Activated effector memory CD4-positive, alpha-beta T cell treated with Interleukin-2 at 50 U/mL for 16 hours (primary cell): ENCODE results near the gene EMID1.

Experiments used
- DNase-seq: peaks from one replicate; pipeline ENCODE4 v3.0.0-alpha.2; 2020

The EMID1 gene

DNA sequence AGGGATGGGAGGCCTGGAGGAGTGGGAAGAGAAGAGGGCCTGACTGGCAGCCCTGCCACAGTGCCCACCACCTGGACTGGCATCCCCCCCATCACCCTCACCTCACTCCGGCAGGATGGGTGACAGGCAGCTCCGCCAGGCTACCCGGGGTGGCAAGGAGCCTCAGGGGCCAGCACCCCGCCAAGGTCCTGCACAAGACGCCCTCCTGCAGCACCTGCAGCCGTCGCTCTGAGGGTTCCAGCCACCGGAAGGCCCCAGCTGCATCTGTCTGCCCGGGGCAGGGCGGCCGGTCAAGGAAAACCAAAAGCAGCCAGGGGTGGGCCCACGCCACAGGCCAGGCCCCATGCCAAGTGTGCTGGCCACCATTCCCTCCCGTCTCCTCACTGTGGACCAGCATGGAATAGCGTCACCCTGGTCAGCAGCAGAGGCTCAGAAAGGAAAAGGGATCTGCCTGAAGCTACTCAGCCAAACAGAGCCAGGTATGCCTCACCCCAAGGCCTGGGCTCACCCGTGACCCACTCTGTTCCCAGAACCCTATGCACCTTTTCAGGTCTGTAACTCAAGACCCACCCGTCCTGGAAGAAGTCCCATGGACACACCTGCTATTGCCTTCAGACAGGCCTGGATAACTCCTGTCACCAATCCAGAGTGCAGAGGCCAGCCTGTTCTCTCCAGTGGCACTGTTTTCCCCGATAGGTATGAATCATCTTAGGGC, 55.1 kb downstream of the EMID1 start:
- no peak for DNase-seq

DNA sequence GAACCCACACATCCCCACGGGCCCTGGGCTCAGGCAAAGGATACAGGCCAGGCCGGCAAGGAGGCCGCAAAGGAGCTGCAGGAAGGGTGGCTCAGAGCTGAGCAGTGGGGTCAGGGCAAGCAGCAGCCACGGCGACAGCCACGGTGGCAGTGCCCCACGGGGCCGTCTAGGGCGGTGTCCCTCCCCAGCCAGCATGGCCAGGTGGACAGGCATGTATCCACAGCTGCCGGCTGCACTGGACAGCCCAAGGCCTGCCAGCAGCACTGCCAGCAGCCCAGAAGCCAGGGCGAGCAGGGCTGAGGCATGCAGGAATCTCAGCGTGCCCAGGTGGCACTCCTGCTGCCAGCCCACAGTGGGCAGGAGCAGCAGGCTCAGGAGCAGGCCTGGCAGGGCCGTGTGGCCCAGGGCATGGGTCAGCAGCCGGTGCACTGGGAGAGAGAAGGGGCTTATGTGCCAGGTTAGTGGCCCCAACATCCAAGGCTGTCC, 58.1 kb downstream of the EMID1 start:
- no peak for DNase-seq

- DNase-seq, result no peak
Measured at GRCh38 chr22:29265305-29265704, 59.6 kb downstream of the EMID1 start.

DNA sequence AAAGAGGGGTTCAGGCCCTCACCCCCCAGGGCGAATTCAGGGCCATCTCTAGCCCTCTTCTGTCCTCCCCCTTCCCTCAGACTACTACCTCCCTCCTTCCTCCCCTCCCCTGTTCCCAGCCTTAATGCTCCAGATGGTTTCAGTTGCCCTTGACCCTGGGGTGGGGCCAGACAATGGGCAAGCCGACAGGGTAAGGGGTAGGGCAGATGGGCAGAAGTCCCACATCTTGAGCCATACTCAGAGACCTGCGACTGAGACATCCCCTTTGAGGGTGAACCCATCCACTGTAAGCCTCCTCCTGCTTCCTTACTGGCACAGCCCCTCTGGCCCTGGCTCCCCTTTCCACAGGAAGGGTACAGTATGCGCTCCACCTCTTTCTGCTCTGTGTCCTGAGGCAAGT, 60.2 kb downstream of the EMID1 start:
- no peak for DNase-seq

- DNase-seq, result no peak
Measured at GRCh38 chr22:29266564-29267461, 61.1 kb downstream of the EMID1 start.

GRCh38 chr22:29267462-29267857, 61.8 kb downstream of the EMID1 start:
- DNase-seq, result no peak

- peak; percentile 95 for DNase-seq
Measured at GRCh38 chr22:29267858-29268510, 62.3 kb downstream of the EMID1 start, which contains the start of the genes EWSR1 and RHBDD3. Gene EWSR1 (plus strand): TSS chr22:29268268. CDS start chr22:29268337, 69 bp downstream. Gene RHBDD3 (minus strand): TSS chr22:29267981. CDS start chr22:29265626, 2,355 bp downstream.

GRCh38 chr22:29268511-29269229, 63.0 kb downstream of the EMID1 start:
- DNase-seq, result peak; percentile 18

DNA sequence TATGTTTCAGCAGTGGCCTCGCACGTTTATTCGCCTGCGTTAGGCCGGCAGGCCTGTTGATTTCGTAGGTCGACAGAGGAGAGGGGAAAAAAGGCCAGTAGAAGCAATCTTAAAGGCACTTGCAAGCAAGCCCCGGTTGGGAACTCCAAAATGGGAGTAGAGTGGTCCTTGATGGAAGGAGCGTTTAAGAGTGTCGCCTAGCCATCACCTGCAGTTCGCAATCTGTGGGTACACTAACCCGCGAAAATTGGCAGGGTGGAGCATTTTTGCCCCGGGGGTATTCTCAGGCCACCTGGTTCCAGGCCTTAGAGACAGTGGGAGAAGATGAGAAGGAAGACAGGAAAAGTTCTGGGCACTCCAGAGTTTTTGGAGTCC, 63.5 kb downstream of the EMID1 start:
- no peak for DNase-seq

DNA sequence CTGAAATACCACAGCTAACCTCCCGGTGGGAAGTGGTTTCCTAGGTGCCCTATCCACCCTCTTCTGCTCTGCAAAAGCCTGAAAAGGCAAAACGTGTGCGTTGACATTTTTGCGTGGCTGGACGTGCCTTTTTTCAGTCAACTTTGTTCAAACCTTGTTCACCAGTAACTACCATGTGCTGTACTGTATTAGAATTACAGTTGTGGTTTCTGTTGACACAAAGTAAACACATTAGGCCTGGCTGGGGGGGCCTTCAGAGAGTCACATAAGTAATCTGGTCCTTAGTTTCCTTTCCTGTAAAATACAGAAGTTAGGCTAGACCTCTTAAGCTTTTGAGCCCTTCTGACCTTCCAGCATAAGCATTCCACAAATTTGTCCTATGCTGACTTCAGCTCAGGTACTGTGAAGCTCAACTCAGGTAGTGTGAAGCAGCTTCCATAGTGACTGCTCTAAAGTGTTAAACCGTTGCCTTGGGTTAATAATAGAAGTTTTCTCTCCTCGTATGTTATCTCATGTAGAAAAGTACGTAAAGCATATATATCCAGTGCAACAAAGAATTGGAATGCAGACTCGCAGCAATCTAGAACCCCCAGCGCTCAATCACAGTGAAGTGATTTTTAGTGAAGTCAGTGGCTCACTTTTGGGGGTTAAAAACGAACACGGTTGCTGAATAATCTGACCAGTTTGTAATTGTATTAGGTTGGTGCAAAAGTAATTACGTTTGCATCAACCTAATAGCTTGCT, 64.2 kb downstream of the EMID1 start:
- no peak for DNase-seq

DNA sequence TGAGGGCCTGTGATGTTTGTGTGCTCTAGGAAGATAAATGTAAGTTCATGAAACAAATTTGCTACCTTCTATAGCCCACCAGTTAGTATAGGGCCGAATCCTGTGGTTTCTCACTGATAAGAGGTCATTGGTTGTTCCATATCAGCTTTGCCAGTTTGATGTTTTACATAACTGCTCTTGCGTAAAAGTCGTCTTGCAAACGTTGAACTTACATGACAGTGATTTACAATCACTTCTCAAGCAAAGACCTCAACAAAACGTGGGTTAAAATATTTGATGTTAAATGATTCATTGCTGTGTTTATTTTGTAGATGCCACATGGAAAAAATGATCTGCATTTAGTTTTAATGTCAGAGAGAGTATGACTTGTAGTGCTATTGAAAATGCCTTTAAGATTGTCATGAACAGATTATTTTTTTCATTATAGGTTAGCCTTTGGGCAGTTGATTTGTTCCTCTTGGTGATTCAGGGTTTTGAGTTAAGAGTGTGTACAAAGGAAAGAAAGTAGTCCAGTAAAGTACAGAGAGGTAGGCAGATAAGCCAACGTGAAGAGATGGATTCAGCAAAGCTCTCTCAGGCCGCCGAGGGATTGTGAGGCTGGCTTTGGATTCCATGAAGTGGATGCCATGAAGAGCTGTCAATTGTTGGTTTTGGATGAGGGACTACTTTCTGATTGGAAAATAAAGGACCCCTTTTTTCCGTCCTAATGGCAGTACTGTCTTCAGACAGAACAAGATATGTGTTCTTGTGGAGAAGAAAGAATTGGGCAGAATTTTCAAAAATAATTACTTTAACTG, 65.0 kb downstream of the EMID1 start:
- no peak for DNase-seq

DNA sequence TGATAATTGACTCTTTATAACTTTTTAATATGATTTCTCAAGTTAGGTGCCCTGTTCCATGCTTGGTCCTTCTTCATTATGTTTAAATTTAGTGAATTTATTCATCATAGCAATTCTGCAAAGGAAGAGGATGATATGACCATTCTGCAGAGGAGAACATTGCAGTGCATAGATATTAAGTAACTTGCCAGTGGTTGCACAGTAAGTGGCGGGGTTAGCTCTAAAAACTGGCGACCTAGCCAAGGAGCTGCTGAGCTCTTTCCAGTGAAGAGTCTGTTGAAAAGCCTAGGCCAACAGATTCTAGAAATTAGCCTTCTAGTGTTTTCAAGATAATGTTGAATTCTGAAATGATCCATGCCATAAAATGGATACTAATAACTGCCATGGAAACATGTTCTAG, 66.9 kb downstream of the EMID1 start:
- no peak for DNase-seq

DNA sequence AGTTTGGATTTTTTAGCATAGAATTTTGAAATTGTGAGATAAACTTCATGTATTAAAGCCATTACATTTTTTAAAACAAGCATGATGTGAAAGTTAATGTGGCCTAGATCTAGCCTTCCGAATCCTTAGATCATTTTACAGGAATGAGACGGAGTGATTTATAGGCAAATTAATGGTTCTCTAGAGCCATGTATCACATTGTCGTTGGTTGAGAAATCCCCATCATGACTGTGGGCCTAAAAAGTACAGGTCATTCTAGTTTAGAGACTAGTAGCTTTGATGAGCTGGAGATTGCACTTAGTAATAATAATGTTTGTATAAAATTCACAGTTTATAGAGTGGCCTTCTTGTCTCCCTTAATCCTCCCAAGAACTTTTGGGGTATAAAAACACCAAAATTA, 69.5 kb downstream of the EMID1 start:
- no peak for DNase-seq

DNA sequence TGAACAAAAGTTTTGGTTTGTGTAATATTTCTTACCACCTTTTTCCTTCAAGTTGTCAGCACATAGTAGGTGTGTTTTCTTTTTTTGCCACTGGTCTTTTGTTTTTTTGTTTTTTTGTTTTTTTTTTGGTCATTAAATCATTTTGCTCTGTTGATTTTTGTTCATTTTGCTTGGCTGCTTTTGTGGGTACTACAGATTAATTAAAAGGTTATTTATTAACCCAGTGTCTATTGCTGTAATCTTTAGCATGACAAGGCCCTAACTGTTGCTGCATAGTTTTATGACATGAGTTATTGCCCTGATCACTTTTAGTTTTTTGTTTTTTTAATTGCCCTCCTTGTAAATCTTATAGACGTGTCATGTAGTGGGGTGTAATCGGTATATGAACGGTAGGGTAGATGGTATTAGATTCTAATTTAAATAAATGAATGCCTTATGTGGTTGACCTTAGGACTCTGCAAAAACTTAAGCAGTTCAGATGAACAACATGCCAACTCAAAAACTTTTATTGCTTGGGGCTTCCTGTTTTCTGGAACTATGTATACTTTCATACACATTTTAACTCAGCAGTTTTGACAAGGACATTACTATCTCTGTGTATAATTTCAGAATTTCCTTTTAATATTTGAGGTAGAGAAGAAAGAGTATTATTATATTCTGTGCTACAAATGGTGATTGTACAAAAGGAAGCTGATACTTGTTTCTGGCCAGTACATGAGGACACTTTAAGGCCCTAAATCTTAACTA, 70.3 kb downstream of the EMID1 start:
- DNase-seq, result no peak

GRCh38 chr22:29277927-29278326, 72.2 kb downstream of the EMID1 start:
- no peak for DNase-seq

- DNase-seq, result no peak
Measured at GRCh38 chr22:29284196-29284595, 78.5 kb downstream of the EMID1 start.

GRCh38 chr22:29288837-29289236, 83.1 kb downstream of the EMID1 start:
- no peak for DNase-seq

GRCh38 chr22:29290061-29290460, 84.4 kb downstream of the EMID1 start:
- DNase-seq, result no peak

DNA sequence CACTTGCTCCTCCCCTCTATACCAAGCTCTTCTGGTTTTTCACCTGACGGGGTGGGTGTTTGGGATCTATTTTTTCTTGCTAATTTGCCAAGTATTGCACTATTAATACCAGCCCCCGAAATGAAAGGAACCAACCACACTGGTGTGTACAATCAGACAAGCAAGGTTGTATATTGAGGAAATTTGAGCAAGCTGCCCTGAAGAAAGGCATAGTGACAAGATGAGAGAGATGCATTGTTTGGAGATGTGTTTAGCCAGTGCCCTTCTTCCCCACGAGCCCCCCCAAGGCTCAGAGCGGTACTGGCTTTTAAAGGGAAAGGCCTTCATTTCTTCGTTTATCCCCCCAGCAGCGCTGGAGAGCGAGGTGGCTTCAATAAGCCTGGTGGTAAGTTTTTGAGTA, 85.5 kb downstream of the EMID1 start:
- no peak for DNase-seq

GRCh38 chr22:29292379-29292778, 86.7 kb downstream of the EMID1 start:
- DNase-seq, result no peak
